Thyroid gland (tissue), 4 donors: ENCODE measurements around the gene KLF7. TPM values are rescaled to one million over a fixed set of nuclear protein-coding genes. Genes with fewer than 3 reads are reported as not detected.

Experiments used
- DNase-seq, 2 donors: peaks; one replicate each; pipeline ENCODE4 v3.0.0-alpha.2; 2019
- H3K27ac ChIP-seq, 3 donors: fragments of 200-600 bp; sonication (generic); 1 replicate in 2 of 3; 2 replicates in 1 of 3; pipeline ENCODE4 v1.5.1; 2016 to 2019; ENCODE audit warnings: mild to moderate bottlenecking in 1 of 3, moderate library complexity in 1 of 3
- H3K27me3 ChIP-seq: fragments of 200-600 bp; sonication (generic); one replicate; pipeline ENCODE4 v1.5.1; 2019
- H3K36me3 ChIP-seq, 2 donors: fragments of 200-600 bp; sonication (generic); one replicate each; pipeline ENCODE4 v1.5.1; 2016 to 2019
- H3K4me1 ChIP-seq, 2 donors: fragments of 200-600 bp; sonication (generic); one replicate each; pipeline ENCODE4 v1.5.1; 2017 to 2019
- H3K4me3 ChIP-seq, 3 donors: fragments of 200-600 bp; sonication (generic); replicated peaks in 1 of 3; 1 replicate in 2 of 3; 2 replicates in 1 of 3; pipeline ENCODE4 v1.5.1; 2016; ENCODE audit warnings: mild to moderate bottlenecking in 1 of 3
- H3K9me3 ChIP-seq: fragments of 200-600 bp; sonication (generic); one replicate; pipeline ENCODE4 v1.5.1; 2017
- CTCF ChIP-seq, 6 experiments: fragments of 200-600 bp in 3 of 6; fragments of 450-650 bp in 3 of 6; sonication (generic) in 3 of 6; IDR thresholded peaks; one replicate each; pipeline ENCODE4 v1.5.1; 2016 to 2019; ENCODE audit warnings: antibody characterized with exemption in 6 of 6, mild to moderate bottlenecking in 2 of 6, inconsistent platforms in 1 of 6, moderate library complexity in 1 of 6
- POLR2A ChIP-seq, 2 donors: fragments of 450-650 bp; IDR thresholded peaks; one replicate each; pipeline ENCODE4 v1.6.1; 2017; ENCODE audit warnings: antibody characterized with exemption in 2 of 2, mild to moderate bottlenecking in 2 of 2, moderate library complexity in 1 of 2
- WGBS, 2 donors: methylation state at CpG; one replicate each; pipeline ENCODE4 v1.1.5; 2017; 5-methylcytosine and 5-hydroxymethylcytosine counted together
- intact Hi-C: fragments of 100-400 bp; cut with DNase I; formaldehyde crosslinking; loops from one replicate; pipeline ENCODE4 v1.15.1; 2023
- total RNA-seq, 4 donors: library from RNA; depleted of rRNA; stranded (reverse); fragments of >200 nt; gene quantifications; one replicate each; pipeline ENCODE4 v1.2.3, GENCODE V29; 2016

KLF7 gene
- total RNA-seq, 4 donors from 2014 or later: 19.4 to 29.5 (median 25.6) TPM

- H3K27ac ChIP-seq: no peak overlapping the region
- peaks cover 18 to 24% of the 10 kb centered on the region in 2 donors for H3K36me3 ChIP-seq
- DNase-seq: no peak
- H3K9me3 ChIP-seq: no peaks in the 10 kb centered on the region
- intact Hi-C loops: no loop called here
- no peak overlapping the region for H3K4me3 ChIP-seq
- no peak for TF ChIP-seq CTCF (IDR thresholded peaks at IDR 0.05)
- no peak for TF ChIP-seq POLR2A (IDR thresholded peaks at IDR 0.05)
- H3K4me1 ChIP-seq: no peaks in the 10 kb centered on the region
- H3K27me3 ChIP-seq: no peaks in the 10 kb centered on the region
- 94 to 96% methylated on average over 6 of the region's 6 CpGs for WGBS, 2 donors
These were observed 87.5 kb downstream of the KLF7 start for GRCh38 chr2:207078186-207078798.

- TF ChIP-seq POLR2A (IDR thresholded peaks at IDR 0.05): no peak
- TF ChIP-seq CTCF (IDR thresholded peaks at IDR 0.05): no peak
- Histone ChIP-seq H3K27me3 (no peaks in the 10 kb centered on the region), H3K36me3 (peaks cover 18 to 24% of the 10 kb centered on the region in 2 donors), H3K4me1 (no peaks in the 10 kb centered on the region), H3K27ac (no peak overlapping the region), H3K9me3 (no peaks in the 10 kb centered on the region), H3K4me3 (no peak overlapping the region)
- 83 to 84% methylated on average over 2 of the region's 2 CpGs for WGBS, 2 donors
- intact Hi-C loops: no loop called here
- no peak for DNase-seq
These were observed 88.5 kb downstream of the KLF7 start for GRCh38 chr2:207077266-207077665.

- no peaks in the 10 kb centered on the region for H3K9me3 ChIP-seq
- TF ChIP-seq POLR2A (IDR thresholded peaks at IDR 0.05) (no peak), CTCF (IDR thresholded peaks at IDR 0.05) (no peak)
- intact Hi-C loops: no loop called here
- H3K36me3 ChIP-seq: peaks cover 11 to 12% of the 10 kb centered on the region in 2 donors
- no peak overlapping the region for H3K4me3 ChIP-seq
- WGBS, 2 donors: 80 to 88% methylated on average over 6 of the region's 6 CpGs
- DNase-seq: no peak
- H3K4me1 ChIP-seq: no peaks in the 10 kb centered on the region
- no peak overlapping the region for H3K27ac ChIP-seq
- no peaks in the 10 kb centered on the region for H3K27me3 ChIP-seq
These were observed 90.3 kb downstream of the KLF7 start for GRCh38 chr2:207075456-207075855.

GRCh38 chr2:207073801-207074678 is 91.7 kb downstream of the KLF7 start:
- 27 to 35% methylated on average over 12 of the region's 12 CpGs for WGBS, 2 donors
- H3K27ac ChIP-seq: peak overlapping the region in 2 of 3 donors; percentile 14 to 26
- no peaks in the 10 kb centered on the region for H3K9me3 ChIP-seq
- H3K4me1 ChIP-seq: no peaks in the 10 kb centered on the region
- TF ChIP-seq CTCF (IDR thresholded peaks at IDR 0.05): no peak
- TF ChIP-seq POLR2A (IDR thresholded peaks at IDR 0.05): no peak
- intact Hi-C loops: no loop called here
- no peak for DNase-seq
- no peak overlapping the region for H3K4me3 ChIP-seq
- H3K27me3 ChIP-seq: no peaks in the 10 kb centered on the region
- no peaks in the 10 kb centered on the region for H3K36me3 ChIP-seq

GRCh38 chr2:207073412-207073800 is 92.3 kb downstream of the KLF7 start:
- Histone ChIP-seq H3K4me1 (no peaks in the 10 kb centered on the region), H3K36me3 (no peaks in the 10 kb centered on the region), H3K9me3 (no peaks in the 10 kb centered on the region), H3K27me3 (no peaks in the 10 kb centered on the region), H3K27ac (no peak overlapping the region), H3K4me3 (no peak overlapping the region)
- TF ChIP-seq CTCF (IDR thresholded peaks at IDR 0.05): no peak
- no peak for TF ChIP-seq POLR2A (IDR thresholded peaks at IDR 0.05)
- intact Hi-C loops: no loop called here
- no peak for DNase-seq
